Neuronal stem cell (in vitro differentiated cells): ENCODE data around the gene MICAL3.
A peak's percentile ranks its signal among the peaks of the same experiment; 100 is the strongest.

ENCODE experiments used
- DNase-seq: peaks from one replicate; pipeline ENCODE4 v3.0.0-alpha.2; 2013; ENCODE audit warnings: low spot score
- H2AFZ ChIP-seq: one replicate; pipeline ENCODE4 v1.6.1; 2013; ENCODE audit warnings: mild to moderate bottlenecking, low read length, inconsistent platforms
- H2AK5ac ChIP-seq: 2 replicates; pipeline ENCODE4 v1.6.1; 2013; ENCODE audit warnings: low read depth, mild to moderate bottlenecking, inconsistent platforms, low read length, moderate library complexity, mixed read lengths
- H2BK120ac ChIP-seq: 2 replicates; pipeline ENCODE4 v1.6.1; 2013; ENCODE audit warnings: low read depth, mild to moderate bottlenecking, inconsistent platforms, low read length, moderate library complexity, mixed read lengths
- H2BK12ac ChIP-seq: one replicate; pipeline ENCODE4 v1.6.1; 2013; ENCODE audit warnings: low read length, inconsistent platforms
- H2BK15ac ChIP-seq: 2 replicates; pipeline ENCODE4 v1.6.1; 2013; ENCODE audit warnings: mild to moderate bottlenecking, low read length, inconsistent platforms, mixed read lengths
- H2BK5ac ChIP-seq: one replicate; pipeline ENCODE4 v1.6.1; 2013; ENCODE audit warnings: inconsistent platforms, mild to moderate bottlenecking, low read length, moderate library complexity
- H3K14ac ChIP-seq: one replicate; pipeline ENCODE4 v1.6.1; 2013; ENCODE audit warnings: low read length, inconsistent platforms
- H3K18ac ChIP-seq: 2 replicates; pipeline ENCODE4 v1.6.1; 2013; ENCODE audit warnings: low read length, inconsistent platforms
- H3K23ac ChIP-seq: 2 replicates; pipeline ENCODE4 v1.6.1; 2013; ENCODE audit warnings: low read depth, mild to moderate bottlenecking, mixed read lengths, low read length, inconsistent platforms; ENCODE audit not compliant: poor library complexity
- H3K27ac ChIP-seq: replicated peaks from 3 replicates; pipeline ENCODE4 v1.5.1; 2013; ENCODE audit warnings: low read length, inconsistent platforms
- H3K27me3 ChIP-seq, 3 experiments: 2 replicates each; pipeline ENCODE4 v1.6.1; 2013; ENCODE audit warnings: low read length in 3 of 3, mild to moderate bottlenecking in 2 of 3, inconsistent platforms in 1 of 3, low read depth in 1 of 3, mixed read lengths in 1 of 3, moderate library complexity in 1 of 3; ENCODE audit not compliant: control insufficient read depth in 3 of 3, insufficient read depth in 3 of 3
- H3K36me3 ChIP-seq, 2 donors: replicated peaks in 1 of 2; 2 replicates each; pipeline ENCODE4 v1.6.1; 2013; ENCODE audit warnings: low read length in 2 of 2; ENCODE audit not compliant: control insufficient read depth in 2 of 2, insufficient read depth in 2 of 2
- H3K4ac ChIP-seq: 2 replicates; pipeline ENCODE4 v1.6.1; 2013; ENCODE audit warnings: inconsistent platforms, mild to moderate bottlenecking, low read length, moderate library complexity
- H3K4me1 ChIP-seq, 2 donors: 1 replicate in 1 of 2; 2 replicates in 1 of 2; pipeline ENCODE4 v1.6.1; 2013; ENCODE audit warnings: low read length in 2 of 2, low read depth in 1 of 2; ENCODE audit not compliant: control insufficient read depth in 2 of 2, insufficient read depth in 1 of 2
- H3K4me2 ChIP-seq: one replicate; pipeline ENCODE4 v1.6.1; 2013; ENCODE audit warnings: mild to moderate bottlenecking, low read length, inconsistent platforms; ENCODE audit not compliant: insufficient read depth, poor library complexity, severe bottlenecking
- H3K4me3 ChIP-seq, 2 donors: 2 replicates each; pipeline ENCODE4 v1.5.1; 2013; ENCODE audit warnings: low read length in 2 of 2, mild to moderate bottlenecking in 2 of 2, inconsistent platforms in 1 of 2, moderate library complexity in 1 of 2
- H3K79me1 ChIP-seq: one replicate; pipeline ENCODE4 v1.6.1; 2013; ENCODE audit warnings: low read depth, mild to moderate bottlenecking, inconsistent platforms, low read length, moderate library complexity
- H3K9ac ChIP-seq: one replicate; pipeline ENCODE4 v1.6.1; 2013; ENCODE audit warnings: mild to moderate bottlenecking, low read depth, low read length, inconsistent platforms; ENCODE audit not compliant: poor library complexity
- H3K9me3 ChIP-seq, 2 donors: replicated peaks in 1 of 2; 2 replicates each; pipeline versions ENCODE3 to v1.6.1; 2013; ENCODE audit warnings: low read length in 2 of 2, mild to moderate bottlenecking in 2 of 2, inconsistent platforms in 1 of 2, low read depth in 1 of 2, mixed read lengths in 1 of 2, moderate library complexity in 1 of 2; ENCODE audit not compliant: control insufficient read depth in 2 of 2, insufficient read depth in 1 of 2
- H4K8ac ChIP-seq: one replicate; pipeline ENCODE4 v1.6.1; 2013; ENCODE audit warnings: low read depth, mild to moderate bottlenecking, inconsistent platforms, low read length, moderate library complexity
- H4K91ac ChIP-seq: one replicate; pipeline ENCODE4 v1.6.1; 2013; ENCODE audit warnings: low read length, low read depth, mild to moderate bottlenecking, inconsistent platforms; ENCODE audit not compliant: poor library complexity
- WGBS, 2 donors: extraction: QIAGEN DNeasy Blood & Tissue Kit; methylation state at CpG; one replicate each; pipeline ENCODE4 v1.1.7; 2013; ENCODE audit warnings: missing lambda C conversion rate in 2 of 2, mixed read lengths in 1 of 2; ENCODE audit not compliant: insufficient read length in 2 of 2, insufficient replicate concordance in 1 of 2; ENCODE audit errors: extremely low coverage in 2 of 2; 5-methylcytosine and 5-hydroxymethylcytosine counted together

MICAL3 gene

GRCh38 chr22:17920145-17920605 is 104.2 kb downstream of the MICAL3 start:
- no peak overlapping the region for H4K91ac ChIP-seq
- H3K4ac ChIP-seq = no peak overlapping the region
- no peak overlapping the region for H2BK15ac ChIP-seq
- no peak overlapping the region for H3K4me3 ChIP-seq
- H2AFZ ChIP-seq = peak overlapping the region; percentile 66
- no peak overlapping the region for H2BK5ac ChIP-seq
- H3K4me1 ChIP-seq = peaks cover 9 to 17% of the 10 kb centered on the region in 2 donors
- no peak overlapping the region for H3K27ac ChIP-seq
- no peak overlapping the region for H3K14ac ChIP-seq
- H2AK5ac ChIP-seq = no peak overlapping the region
- no peaks in the 10 kb centered on the region for H3K27me3 ChIP-seq
- no peaks in the 10 kb centered on the region for H3K36me3 ChIP-seq
- DNase-seq = no peak
- no peak overlapping the region for H2BK12ac ChIP-seq
- no peak overlapping the region for H3K18ac ChIP-seq
- H2BK120ac ChIP-seq = no peak overlapping the region
- H4K8ac ChIP-seq = no peak overlapping the region
- WGBS, 2 donors = no CpG with 5 or more reads among the region's 15 CpGs
- peaks cover 12% of the 10 kb centered on the region for H3K79me1 ChIP-seq
- H3K9me3 ChIP-seq = no peaks in the 10 kb centered on the region
- H3K23ac ChIP-seq = peak overlapping the region; percentile 56
- H3K9ac ChIP-seq = no peak overlapping the region
- no peak overlapping the region for H3K4me2 ChIP-seq

GRCh38 chr22:17919276-17920144 is 104.9 kb downstream of the MICAL3 start:
- no peak overlapping the region for H3K18ac ChIP-seq
- H4K8ac ChIP-seq = no peak overlapping the region
- WGBS, 2 donors = no CpG with 5 or more reads among the region's 11 CpGs
- H2AFZ ChIP-seq = peak overlapping the region; percentile 66
- no peak overlapping the region for H3K27ac ChIP-seq
- H4K91ac ChIP-seq = no peak overlapping the region
- H2BK5ac ChIP-seq = no peak overlapping the region
- no peak overlapping the region for H2AK5ac ChIP-seq
- H3K4me2 ChIP-seq = no peak overlapping the region
- H3K4me3 ChIP-seq = no peak overlapping the region
- H3K23ac ChIP-seq = no peak overlapping the region
- no peak overlapping the region for H2BK12ac ChIP-seq
- H3K9ac ChIP-seq = no peak overlapping the region
- no peak overlapping the region for H2BK15ac ChIP-seq
- H3K4ac ChIP-seq = no peak overlapping the region
- no peak overlapping the region for H2BK120ac ChIP-seq
- no peaks in the 10 kb centered on the region for H3K36me3 ChIP-seq
- H3K4me1 ChIP-seq = peaks cover 9 to 17% of the 10 kb centered on the region in 2 donors
- peaks cover 10% of the 10 kb centered on the region for H3K79me1 ChIP-seq
- no peaks in the 10 kb centered on the region for H3K9me3 ChIP-seq
- no peaks in the 10 kb centered on the region for H3K27me3 ChIP-seq
- DNase-seq = no peak
- H3K14ac ChIP-seq = peak overlapping the region; percentile 11

GRCh38 chr22:17918840-17919239 is 105.5 kb downstream of the MICAL3 start:
- H3K36me3 ChIP-seq = no peaks in the 10 kb centered on the region
- H2AK5ac ChIP-seq = no peak overlapping the region
- H4K8ac ChIP-seq = no peak overlapping the region
- H3K9me3 ChIP-seq = no peaks in the 10 kb centered on the region
- H3K23ac ChIP-seq = no peak overlapping the region
- DNase-seq = no peak
- no peak overlapping the region for H3K4me2 ChIP-seq
- no peak overlapping the region for H2AFZ ChIP-seq
- no peak overlapping the region for H3K4ac ChIP-seq
- no peak overlapping the region for H3K27ac ChIP-seq
- H2BK120ac ChIP-seq = no peak overlapping the region
- no CpG with 5 or more reads among the region's 5 CpGs for WGBS, 2 donors
- no peak overlapping the region for H3K9ac ChIP-seq
- H3K18ac ChIP-seq = no peak overlapping the region
- peaks cover 9 to 17% of the 10 kb centered on the region in 2 donors for H3K4me1 ChIP-seq
- H2BK12ac ChIP-seq = no peak overlapping the region
- H2BK15ac ChIP-seq = no peak overlapping the region
- no peak overlapping the region for H3K14ac ChIP-seq
- no peak overlapping the region for H3K4me3 ChIP-seq
- peaks cover 9% of the 10 kb centered on the region for H3K79me1 ChIP-seq
- no peak overlapping the region for H4K91ac ChIP-seq
- H2BK5ac ChIP-seq = no peak overlapping the region
- no peaks in the 10 kb centered on the region for H3K27me3 ChIP-seq

GRCh38 chr22:17917490-17917983 is 106.8 kb downstream of the MICAL3 start:
- Histone ChIP-seq H3K4ac (no peak overlapping the region), H4K8ac (no peak overlapping the region), H3K36me3 (no peaks in the 10 kb centered on the region), H2BK12ac (no peak overlapping the region), H3K4me1 (peaks cover 14 to 26% of the 10 kb centered on the region in 2 donors), H4K91ac (no peak overlapping the region), H3K27me3 (no peaks in the 10 kb centered on the region), H3K79me1 (peaks cover 9% of the 10 kb centered on the region), H2BK120ac (no peak overlapping the region), H3K18ac (peak overlapping the region; percentile 39), H3K14ac (no peak overlapping the region), H2AFZ (no peak overlapping the region), H2AK5ac (no peak overlapping the region), H2BK15ac (no peak overlapping the region), H3K9ac (peak overlapping the region; percentile 38), H3K23ac (peak overlapping the region; percentile 61), H3K4me3 (no peak overlapping the region), H3K27ac (no peak overlapping the region), H3K9me3 (no peaks in the 10 kb centered on the region), H3K4me2 (no peak overlapping the region), H2BK5ac (no peak overlapping the region)
- DNase-seq = no peak
- WGBS, 2 donors = no CpG with 5 or more reads among the region's 6 CpGs
